Measurements from ENCODE around the gene RAB3A. TPM values are rescaled to one million over a fixed set of nuclear protein-coding genes. Genes with fewer than 3 reads are reported as not detected.

RAB3A gene
- total and polyA plus RNA-seq, 7 experiments from 2014 or later = 1.9 to 16.7 (median 7.5) TPM

DNA sequence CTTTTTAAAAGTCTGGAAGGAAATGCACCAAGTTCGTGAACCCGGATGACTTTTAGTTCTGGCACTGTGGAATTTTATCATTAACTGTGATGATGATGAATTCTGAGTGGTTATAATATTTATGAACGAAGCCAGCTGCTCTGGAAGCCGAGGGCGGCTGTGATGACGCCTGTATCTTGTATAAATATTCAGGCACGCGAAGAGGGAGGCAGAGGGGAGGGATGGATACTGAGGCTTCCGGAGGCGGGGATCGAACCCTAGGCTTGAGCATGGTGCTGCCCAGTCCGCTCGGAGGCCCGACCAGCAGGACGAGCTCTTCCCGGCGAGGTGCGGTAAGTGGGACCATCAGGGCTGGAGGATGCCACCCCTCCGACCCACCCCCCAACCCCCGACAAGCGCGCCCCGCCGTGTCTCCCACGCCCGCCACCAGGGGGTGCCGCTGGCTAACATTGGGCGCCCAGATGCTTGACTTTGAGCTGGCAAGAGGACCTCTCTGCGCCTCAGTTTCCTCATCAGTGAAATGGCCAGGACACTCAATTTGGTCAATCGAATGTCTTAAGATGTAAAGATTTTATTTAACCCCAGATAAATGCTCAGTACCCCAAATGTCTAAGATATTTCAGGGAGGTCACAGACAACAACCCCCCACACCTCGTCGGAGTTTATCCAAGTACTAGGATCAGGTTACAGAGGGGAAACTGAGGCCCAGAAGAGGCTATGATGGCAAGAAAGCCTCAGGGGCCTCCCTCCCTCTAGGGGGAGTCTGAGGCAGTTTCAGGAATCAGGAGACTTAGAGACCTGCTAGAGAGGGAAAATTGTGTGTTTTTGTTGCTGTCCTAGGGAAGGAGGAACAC is 4.5 kb upstream of the RAB3A start:
- Mint-ChIP-seq H3K27ac (no peak overlapping the region), H3K4me1 (peaks cover 0 to 9% (median 6%) of the 10 kb centered on the region in 7 donors), H3K36me3 (no peaks in the 10 kb centered on the region), H3K4me3 (no peak overlapping the region), H3K27me3 (peaks cover 0 to 16% (median 11%) of the 10 kb centered on the region in 5 donors), H3K9me3 (no peaks in the 10 kb centered on the region)
- ATAC-seq (no peak), DNase-seq (peak in 7 of 9 donors; percentile 25 to 72 (median 50))
- H3K27ac ChIP-seq (ENCODE audit: low read depth, low read length) = no peak overlapping the region
- ChIA-PET CTCF (interaction anchor here (0.7 to 8.2 kb wide), 2 partner anchors 44 to 110 kb away, joined by 5 to 95 read pairs; a partner anchor contains a TSS), POLR2A (interaction anchor here (0.6 kb wide), 1 partner anchor 254 kb away, joined by 3 read pairs; no protein-coding TSS in a partner anchor)
- H3K27me3 ChIP-seq (ENCODE audit: control insufficient read depth in 2 of 2, insufficient read depth in 2 of 2, low read length in 2 of 2) = no peaks in the 10 kb centered on the region
- intact Hi-C loops (cut with micrococcal nuclease) = loop anchor here (1.0 to 2.0 kb wide), 4 partner anchors 43 to 202 kb away; no protein-coding TSS in a partner anchor
- no peak overlapping the region for H3K4me3 ChIP-seq (ENCODE audit: low read length)
- peaks cover 10 to 12% of the 10 kb centered on the region in 2 donors for H3K4me1 ChIP-seq (ENCODE audit: control insufficient read depth in 2 of 2, insufficient read depth in 2 of 2, low read length in 2 of 2)
- H3K36me3 ChIP-seq (ENCODE audit: control insufficient read depth in 2 of 3, insufficient read depth in 3 of 3, low read length in 3 of 3) = no peaks in the 10 kb centered on the region
- no peaks in the 10 kb centered on the region for H3K9me3 ChIP-seq (ENCODE audit: control insufficient read depth in 2 of 3, low read length in 3 of 3)

DNA sequence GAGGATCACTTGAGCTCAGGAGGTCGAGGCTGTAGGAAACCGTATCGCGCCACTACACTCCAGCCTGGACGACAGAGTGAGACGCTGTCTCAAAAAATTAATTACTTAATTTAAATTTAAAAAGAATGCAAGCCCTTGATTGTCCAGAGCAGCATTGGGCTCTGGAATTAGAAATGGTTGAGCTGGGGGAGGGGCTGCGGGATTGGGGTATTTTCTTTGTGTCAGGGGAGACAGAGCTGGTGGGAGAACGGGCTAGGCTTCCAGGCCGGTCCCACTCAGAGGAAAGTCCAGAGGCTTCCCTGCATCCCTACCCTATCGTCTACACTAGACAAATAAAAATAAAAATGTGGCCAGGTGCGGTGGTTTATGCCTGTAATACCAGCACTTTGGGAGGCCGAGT is 2.2 kb upstream of the RAB3A start:
- ATAC-seq = no peak
- H3K27me3 Mint-ChIP-seq = peaks cover 0 to 16% (median 7%) of the 10 kb centered on the region in 5 donors
- no peaks in the 10 kb centered on the region for H3K27me3 ChIP-seq (ENCODE audit: control insufficient read depth in 2 of 2, insufficient read depth in 2 of 2, low read length in 2 of 2)
- peaks cover 0 to 3% (median 0%) of the 10 kb centered on the region in 11 donors for H3K9me3 Mint-ChIP-seq
- ChIA-PET CTCF (interaction anchor here (0.6 to 8.2 kb wide), 4 partner anchors 32 to 124 kb away, joined by 3 to 95 read pairs (median 4); a partner anchor contains a TSS), POLR2A (interaction anchor here (1.0 to 4.5 kb wide), 4 partner anchors 13 to 116 kb away, joined by 3 to 50 read pairs (median 23); partner anchors contain the start of genes JUND, LSM4 and MPV17L2)
- H3K36me3 Mint-ChIP-seq = peaks cover 0 to 6% (median 0%) of the 10 kb centered on the region in 5 donors
- H3K27ac ChIP-seq (ENCODE audit: low read depth, low read length) = no peak overlapping the region
- intact Hi-C loops (cut with micrococcal nuclease) = no loop called here
- no peak overlapping the region for H3K4me3 Mint-ChIP-seq
- peak overlapping the region in 1 of 9 donors; percentile 31 for H3K27ac Mint-ChIP-seq
- peaks cover 11 to 26% (median 22%) of the 10 kb centered on the region in 7 donors for H3K4me1 Mint-ChIP-seq
- H3K4me3 ChIP-seq (ENCODE audit: low read length) = no peak overlapping the region
- no peaks in the 10 kb centered on the region for H3K36me3 ChIP-seq (ENCODE audit: control insufficient read depth in 2 of 3, insufficient read depth in 3 of 3, low read length in 3 of 3)
- peaks cover 15 to 16% of the 10 kb centered on the region in 2 donors for H3K4me1 ChIP-seq (ENCODE audit: control insufficient read depth in 2 of 2, insufficient read depth in 2 of 2, low read length in 2 of 2)
- no peak for DNase-seq
- no peaks in the 10 kb centered on the region for H3K9me3 ChIP-seq (ENCODE audit: control insufficient read depth in 2 of 3, low read length in 3 of 3)

DNA sequence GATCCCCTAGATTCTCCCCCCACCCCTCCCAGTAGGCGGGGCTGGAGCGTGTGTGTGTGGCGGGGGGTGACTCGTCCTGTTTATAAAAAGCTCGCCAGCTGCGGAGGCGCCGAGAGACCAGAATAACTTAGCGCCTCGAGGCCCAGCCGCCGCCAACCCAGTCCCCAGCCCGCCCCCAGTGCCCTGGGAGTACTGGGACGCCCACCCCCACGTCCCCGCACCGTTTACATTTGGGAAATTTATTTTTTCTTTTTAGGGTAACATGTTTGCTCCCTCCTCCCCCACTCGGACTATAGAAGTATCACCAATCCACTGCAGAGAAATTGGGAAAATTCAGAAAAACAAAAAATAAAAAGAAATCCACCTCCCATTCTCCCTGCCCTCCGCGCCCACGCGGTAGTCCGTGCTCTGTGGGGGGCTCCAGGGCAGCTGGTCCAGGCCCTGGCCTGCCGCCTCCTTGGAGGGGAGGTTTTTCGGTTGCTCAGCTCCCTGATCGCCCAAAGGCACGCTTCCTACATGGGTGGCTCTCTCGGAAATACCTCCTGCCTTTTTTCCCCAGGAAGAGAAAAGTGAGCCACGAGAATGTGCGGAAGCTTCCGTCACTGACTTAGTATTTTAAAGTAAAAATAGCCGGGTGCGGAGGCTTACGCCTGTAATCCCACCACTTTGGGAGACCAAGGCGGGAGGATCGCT is 1.5 kb upstream of the RAB3A start:
- Histone ChIP-seq H3K4me1 (ENCODE audit: control insufficient read depth in 2 of 2, insufficient read depth in 2 of 2, low read length in 2 of 2) (peaks cover 15 to 16% of the 10 kb centered on the region in 2 donors), H3K36me3 (ENCODE audit: control insufficient read depth in 2 of 3, insufficient read depth in 3 of 3, low read length in 3 of 3) (no peaks in the 10 kb centered on the region), H3K27ac (ENCODE audit: low read depth, low read length) (peak overlapping the region; percentile 85), H3K9me3 (ENCODE audit: control insufficient read depth in 2 of 3, low read length in 3 of 3) (no peaks in the 10 kb centered on the region), H3K4me3 (ENCODE audit: low read length) (peak overlapping the region; percentile 82), H3K27me3 (ENCODE audit: control insufficient read depth in 2 of 2, insufficient read depth in 2 of 2, low read length in 2 of 2) (no peaks in the 10 kb centered on the region)
- H3K27ac Mint-ChIP-seq = peak overlapping the region in 8 of 9 donors; percentile 59 to 99 (median 96)
- ChIA-PET POLR2A (interaction anchor here (0.8 to 4.5 kb wide), 10 partner anchors 13 to 213 kb away, joined by 3 to 50 read pairs (median 6); partner anchors contain the start of genes JUND, LSM4, MPV17L2 and SSBP4), CTCF (interaction anchor here (0.6 to 8.2 kb wide), 4 partner anchors 31 to 125 kb away, joined by 3 to 95 read pairs (median 4); a partner anchor contains a TSS)
- ATAC-seq (no peak), DNase-seq (peak in 6 of 9 donors; percentile 28 to 60 (median 45))
- intact Hi-C loops (cut with micrococcal nuclease) = loop anchor here in 1 of 2 donors (2.0 kb wide), 2 partner anchors 45 to 213 kb away; partner anchors contain the start of gene SSBP4
- H3K27me3 Mint-ChIP-seq = peaks cover 0 to 16% (median 7%) of the 10 kb centered on the region in 5 donors
- H3K4me1 Mint-ChIP-seq = peaks cover 11 to 26% (median 22%) of the 10 kb centered on the region in 7 donors
- peaks cover 0 to 6% (median 0%) of the 10 kb centered on the region in 5 donors for H3K36me3 Mint-ChIP-seq
- H3K9me3 Mint-ChIP-seq = peaks cover 0 to 3% (median 0%) of the 10 kb centered on the region in 11 donors
- peak overlapping the region; percentile 83 to 98 (median 96) for H3K4me3 Mint-ChIP-seq

DNA sequence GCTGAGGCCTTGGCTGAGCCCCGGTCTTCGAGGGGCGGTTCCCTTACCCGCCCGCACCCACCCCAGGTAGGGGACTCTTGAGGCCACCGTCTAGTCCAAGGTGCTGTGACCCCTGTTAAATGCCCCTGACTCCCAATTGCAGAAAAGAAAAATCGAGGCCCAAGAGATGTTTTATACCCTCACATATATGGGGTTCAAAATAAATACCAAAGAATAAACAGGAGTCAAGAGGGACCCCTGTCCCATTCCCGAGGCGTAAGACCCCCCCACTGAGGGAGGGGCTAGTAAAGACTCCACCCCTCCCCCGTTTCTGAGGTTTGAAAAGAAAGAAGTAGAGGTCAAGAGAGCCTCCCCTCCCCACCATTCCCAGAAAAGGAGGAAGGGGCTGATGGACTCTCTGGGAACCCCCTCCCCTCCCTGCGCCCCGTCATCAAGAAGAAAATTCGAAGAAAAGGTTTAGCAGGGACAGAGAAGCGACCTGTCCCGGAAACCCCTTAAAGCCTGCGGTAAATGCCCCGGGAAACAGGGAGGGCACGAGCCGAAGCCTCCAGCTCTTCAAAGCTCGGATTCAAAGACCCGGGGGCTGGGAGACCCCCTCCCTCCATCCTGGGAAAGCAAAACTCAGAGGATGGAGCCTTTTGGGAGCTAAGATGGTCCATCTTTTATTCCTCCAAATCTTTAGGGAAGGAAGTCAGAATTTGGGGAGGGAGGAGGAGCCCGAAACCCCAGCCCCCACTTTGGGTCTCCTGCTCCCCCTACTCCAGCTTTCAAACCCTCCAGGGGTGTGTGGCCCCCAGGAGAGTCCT is 755 bp upstream of the RAB3A start:
- Mint-ChIP-seq H3K36me3 (peaks cover 0 to 6% (median 0%) of the 10 kb centered on the region in 5 donors), H3K4me3 (peak overlapping the region; percentile 83 to 98 (median 96)), H3K9me3 (peaks cover 0 to 3% (median 0%) of the 10 kb centered on the region in 11 donors), H3K4me1 (peaks cover 11 to 26% (median 22%) of the 10 kb centered on the region in 7 donors), H3K27me3 (peaks cover 0 to 9% (median 0%) of the 10 kb centered on the region in 5 donors), H3K27ac (peak overlapping the region; percentile 87 to 99 (median 97))
- ATAC-seq (no peak), DNase-seq (peak in 3 of 9 donors; percentile 40 to 57 (median 42))
- Histone ChIP-seq H3K27ac (ENCODE audit: low read depth, low read length) (peak overlapping the region; percentile 85), H3K27me3 (ENCODE audit: control insufficient read depth in 2 of 2, insufficient read depth in 2 of 2, low read length in 2 of 2) (no peaks in the 10 kb centered on the region), H3K4me3 (ENCODE audit: low read length) (peak overlapping the region; percentile 82), H3K36me3 (ENCODE audit: control insufficient read depth in 2 of 3, insufficient read depth in 3 of 3, low read length in 3 of 3) (peaks cover 0 to 5% (median 0%) of the 10 kb centered on the region in 3 experiments), H3K4me1 (ENCODE audit: control insufficient read depth in 2 of 2, insufficient read depth in 2 of 2, low read length in 2 of 2) (peaks cover 15 to 16% of the 10 kb centered on the region in 2 donors), H3K9me3 (ENCODE audit: control insufficient read depth in 2 of 3, low read length in 3 of 3) (no peaks in the 10 kb centered on the region)
- intact Hi-C loops (cut with micrococcal nuclease) = loop anchor here (1.0 to 2.0 kb wide), 12 partner anchors 12 to 988 kb away; partner anchors contain the start of genes LSM4 (in 2 of the 2), BORCS8 (in 1 of the 2), ELL (in 1 of the 2) and IFI30 (in 1 of the 2)
- CTCF ChIA-PET = interaction anchor here (1.0 to 8.2 kb wide), 2 partner anchors 48 to 75 kb away, joined by 3 to 95 read pairs; a partner anchor contains a TSS
- POLR2A ChIA-PET = interaction anchor here (0.8 to 4.5 kb wide), 12 partner anchors 12 to 214 kb away, joined by 3 to 50 read pairs (median 6); partner anchors contain the start of genes JUND, LSM4, MPV17L2 and SSBP4

DNA sequence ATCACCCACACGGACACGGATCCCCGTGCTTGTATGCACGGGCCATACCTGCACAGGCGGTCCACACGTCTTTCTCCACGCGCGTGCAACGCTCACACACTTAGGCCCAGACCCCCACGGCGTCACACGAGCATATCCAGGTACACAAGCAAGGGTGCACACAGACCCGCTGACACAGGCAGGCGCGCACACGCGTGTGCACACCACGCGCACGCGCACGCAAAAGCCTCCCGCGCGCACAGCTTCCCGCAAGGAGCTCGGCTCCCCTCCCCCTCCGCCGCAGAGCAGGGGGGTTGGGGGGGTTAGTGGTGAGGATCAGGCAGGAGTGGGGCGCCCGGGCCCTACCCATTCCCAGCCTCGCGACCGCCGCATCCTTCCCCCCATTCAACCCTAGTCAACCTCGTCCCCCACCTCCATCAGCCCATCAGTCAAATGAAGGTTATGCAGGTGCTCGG is 407 bp downstream of the RAB3A start:
- Histone ChIP-seq H3K36me3 (ENCODE audit: control insufficient read depth in 2 of 3, insufficient read depth in 3 of 3, low read length in 3 of 3) (peaks cover 0 to 17% (median 2%) of the 10 kb centered on the region in 3 experiments), H3K4me3 (ENCODE audit: low read length) (peak overlapping the region; percentile 90), H3K27me3 (ENCODE audit: control insufficient read depth in 2 of 2, insufficient read depth in 2 of 2, low read length in 2 of 2) (no peaks in the 10 kb centered on the region), H3K9me3 (ENCODE audit: control insufficient read depth in 2 of 3, low read length in 3 of 3) (no peaks in the 10 kb centered on the region), H3K27ac (ENCODE audit: low read depth, low read length) (peak overlapping the region; percentile 78), H3K4me1 (ENCODE audit: control insufficient read depth in 2 of 2, insufficient read depth in 2 of 2, low read length in 2 of 2) (peaks cover 15 to 16% of the 10 kb centered on the region in 2 donors)
- CTCF ChIA-PET = interaction anchor here (1.2 to 8.2 kb wide), 2 partner anchors 49 to 57 kb away, joined by 3 to 95 read pairs; a partner anchor contains a TSS
- Mint-ChIP-seq H3K27ac (peak overlapping the region; percentile 86 to 99 (median 90)), H3K9me3 (peaks cover 0 to 3% (median 0%) of the 10 kb centered on the region in 11 donors), H3K36me3 (peaks cover 0 to 11% (median 3%) of the 10 kb centered on the region in 5 donors), H3K27me3 (peaks cover 0 to 4% (median 0%) of the 10 kb centered on the region in 5 donors), H3K4me3 (peak overlapping the region; percentile 83 to 98 (median 96)), H3K4me1 (peaks cover 11 to 26% (median 22%) of the 10 kb centered on the region in 7 donors)
- POLR2A ChIA-PET = interaction anchor here (1.0 to 4.5 kb wide), 8 partner anchors 11 to 215 kb away, joined by 3 to 50 read pairs (median 6); partner anchors contain the start of genes JUND, MPV17L2 and SSBP4
- intact Hi-C loops (cut with micrococcal nuclease) = no loop called here
- peak; percentile 10 for ATAC-seq
- DNase-seq = peak in 1 of 9 donors; percentile 68

Measured in naive thymus-derived CD4-positive, alpha-beta T cell (primary cell).